Activated CD8-positive, alpha-beta memory T cell treated with anti-CD3 and anti-CD28 coated beads for 36 hours (primary cell): ENCODE results near the gene ADAMTS3. TPM values are rescaled to one million over a fixed set of nuclear protein-coding genes. Genes with fewer than 3 reads are reported as not detected.

ENCODE experiments used
- CTCF ChIA-PET: fragments of 350-600 bp; sonication (Branson Sonifier 250); formaldehyde crosslinking; loops from one replicate; lab custom pipeline; 2021; ENCODE audit warnings: antibody characterized with exemption; lab: Charles Lee
- POLR2A ChIA-PET: fragments of 350-600 bp; sonication (Branson Sonifier 250); formaldehyde crosslinking; loops from one replicate; lab custom pipeline; 2021; ENCODE audit warnings: antibody characterized with exemption; lab: Charles Lee
- total RNA-seq, 2 experiments: library from RNA; stranded (reverse); gene quantifications; one replicate each; pipeline ENCODE4 v1.2.3, GENCODE V29; 2021

Gene ADAMTS3
- total RNA-seq, 2 experiments from 2014 or later, result 0.02 TPM; not detected in 1

- ChIA-PET POLR2A (no interaction called here), CTCF (no interaction called here)
These were observed 79.8 kb downstream of the ADAMTS3 start for GRCh38 chr4:72489267-72489666.

GRCh38 chr4:72486991-72487390 lies 82.0 kb downstream of the ADAMTS3 start:
- ChIA-PET CTCF (no interaction called here), POLR2A (no interaction called here)

GRCh38 chr4:72484981-72485380 lies 84.0 kb downstream of the ADAMTS3 start:
- ChIA-PET CTCF (no interaction called here), POLR2A (no interaction called here)

DNA sequence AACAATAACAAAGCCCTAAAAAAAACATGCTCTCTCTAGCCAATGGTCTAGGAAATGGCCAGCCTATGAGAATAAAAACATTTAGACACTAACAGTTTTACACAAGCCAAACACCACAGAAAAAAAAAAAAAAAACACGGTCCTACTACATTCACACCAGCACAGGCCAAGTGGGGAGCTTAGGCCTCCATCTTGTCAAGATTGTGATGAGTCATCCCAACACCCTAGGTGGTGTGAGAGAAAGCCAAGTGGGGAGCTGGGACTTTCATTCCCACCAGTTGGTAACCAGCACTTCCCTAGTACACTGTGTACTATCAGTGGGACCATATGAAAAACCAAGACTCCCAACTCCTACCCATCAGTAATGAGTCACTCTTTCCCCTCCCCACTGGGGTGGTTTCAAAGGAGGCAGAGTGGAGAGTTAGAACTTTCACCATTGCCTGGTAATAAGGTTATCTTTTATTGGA lies 95.6 kb downstream of the ADAMTS3 start:
- CTCF ChIA-PET, result no interaction called here
- POLR2A ChIA-PET, result no interaction called here

DNA sequence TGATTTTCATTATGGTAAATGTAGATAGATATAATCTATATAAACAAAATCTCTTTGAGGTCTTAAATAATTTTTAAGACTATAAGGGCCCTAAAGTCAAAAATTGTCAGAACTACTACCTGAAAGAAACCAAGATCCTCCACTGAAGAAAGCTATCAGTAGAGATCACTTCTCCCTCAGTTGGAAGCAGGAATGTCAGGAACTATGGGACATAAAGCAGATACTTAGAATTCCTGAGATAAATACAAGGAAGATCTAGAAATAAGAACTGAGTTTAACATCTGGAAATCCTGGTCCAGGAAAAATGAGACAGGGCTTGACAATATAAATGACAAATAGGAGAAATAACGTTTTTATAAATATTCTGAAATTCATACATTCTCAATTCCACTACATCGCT lies 97.2 kb downstream of the ADAMTS3 start:
- POLR2A ChIA-PET, result no interaction called here
- CTCF ChIA-PET, result no interaction called here

- ChIA-PET POLR2A (no interaction called here), CTCF (no interaction called here)
These were observed 100.0 kb downstream of the ADAMTS3 start for GRCh38 chr4:72468904-72469502.

GRCh38 chr4:72467633-72468032 lies 101.4 kb downstream of the ADAMTS3 start:
- CTCF ChIA-PET, result no interaction called here
- POLR2A ChIA-PET, result no interaction called here

- POLR2A ChIA-PET, result no interaction called here
These were observed 105.3 kb downstream of the ADAMTS3 start for GRCh38 chr4:72463724-72464123.

DNA sequence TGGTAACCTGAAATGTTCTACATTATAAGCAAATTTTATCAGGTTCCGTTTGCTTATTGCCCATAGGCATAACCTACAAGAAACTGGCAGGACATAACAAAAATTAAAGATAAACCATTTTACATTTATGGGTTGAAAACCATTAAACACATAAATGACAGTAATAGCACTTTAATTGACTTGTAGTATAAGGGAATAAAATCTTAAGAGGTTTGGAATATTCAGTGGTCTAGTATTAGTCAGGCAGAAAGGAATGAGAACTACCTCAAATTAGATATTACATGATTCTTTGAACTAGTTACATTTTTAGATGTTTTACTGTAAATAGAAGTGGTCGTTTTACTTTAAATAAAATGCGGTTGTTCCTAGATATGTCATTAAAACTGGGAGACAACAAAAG lies 111.9 kb downstream of the ADAMTS3 start:
- ChIA-PET POLR2A (no interaction called here), CTCF (no interaction called here)

More at GRCh38 chr4:72463724-72464123, 105.3 kb downstream of the ADAMTS3 start:
- CTCF ChIA-PET, result no interaction called here

- POLR2A ChIA-PET, result no interaction called here
- CTCF ChIA-PET, result no interaction called here
These were observed 117.7 kb downstream of the ADAMTS3 start for GRCh38 chr4:72451349-72451748.

- CTCF ChIA-PET, result no interaction called here
- POLR2A ChIA-PET, result no interaction called here
These were observed 119.3 kb downstream of the ADAMTS3 start for GRCh38 chr4:72449705-72450104.

DNA sequence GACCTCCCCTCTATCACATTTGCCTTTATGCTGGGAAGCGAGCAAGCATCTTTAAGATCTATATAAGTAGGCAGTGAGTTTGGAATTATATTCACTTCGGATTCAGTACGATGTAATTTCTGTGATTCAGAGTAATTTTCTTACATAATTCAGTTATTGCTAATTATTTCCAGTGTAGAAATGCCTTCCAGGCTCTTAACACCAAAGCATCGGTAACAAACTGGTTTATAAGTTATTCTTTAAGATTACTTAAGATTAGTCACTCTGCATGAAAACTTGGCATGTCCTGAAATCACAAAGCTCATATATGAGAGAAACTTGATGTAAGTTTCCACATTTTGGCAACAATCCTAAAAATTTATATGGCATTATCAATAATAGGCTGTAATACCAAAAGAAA lies 120.8 kb downstream of the ADAMTS3 start:
- ChIA-PET POLR2A (no interaction called here), CTCF (no interaction called here)

- POLR2A ChIA-PET, result no interaction called here
- CTCF ChIA-PET, result no interaction called here
These were observed 122.5 kb downstream of the ADAMTS3 start for GRCh38 chr4:72446353-72447055.

- CTCF ChIA-PET, result no interaction called here
- POLR2A ChIA-PET, result no interaction called here
These were observed 124.9 kb downstream of the ADAMTS3 start for GRCh38 chr4:72444092-72444491.

- POLR2A ChIA-PET, result no interaction called here
- CTCF ChIA-PET, result no interaction called here
These were observed 126.3 kb downstream of the ADAMTS3 start for GRCh38 chr4:72442715-72443114.

GRCh38 chr4:72442147-72442546 lies 126.9 kb downstream of the ADAMTS3 start:
- POLR2A ChIA-PET, result no interaction called here
- CTCF ChIA-PET, result no interaction called here

DNA sequence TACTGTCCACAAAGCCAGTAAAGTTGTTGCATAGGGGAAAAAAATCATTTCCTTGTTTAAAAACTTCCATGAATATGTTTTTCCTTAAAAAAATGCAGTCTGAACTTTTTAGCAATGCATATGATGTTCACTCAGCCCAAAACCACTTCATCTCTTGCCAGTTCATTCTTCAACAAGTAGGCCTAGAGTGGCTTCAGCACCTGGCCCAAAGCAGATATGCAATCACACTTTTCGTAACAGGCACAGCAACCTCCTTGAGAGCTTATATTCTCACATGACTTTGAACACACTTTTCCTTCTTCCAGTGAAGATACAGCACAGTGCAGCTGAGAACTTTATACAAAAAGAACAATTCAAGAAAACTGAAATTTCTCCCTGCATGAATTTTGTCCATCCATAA lies 128.6 kb downstream of the ADAMTS3 start:
- POLR2A ChIA-PET, result no interaction called here
- CTCF ChIA-PET, result no interaction called here

GRCh38 chr4:72432975-72433374 lies 136.0 kb downstream of the ADAMTS3 start:
- POLR2A ChIA-PET, result no interaction called here
- CTCF ChIA-PET, result no interaction called here

DNA sequence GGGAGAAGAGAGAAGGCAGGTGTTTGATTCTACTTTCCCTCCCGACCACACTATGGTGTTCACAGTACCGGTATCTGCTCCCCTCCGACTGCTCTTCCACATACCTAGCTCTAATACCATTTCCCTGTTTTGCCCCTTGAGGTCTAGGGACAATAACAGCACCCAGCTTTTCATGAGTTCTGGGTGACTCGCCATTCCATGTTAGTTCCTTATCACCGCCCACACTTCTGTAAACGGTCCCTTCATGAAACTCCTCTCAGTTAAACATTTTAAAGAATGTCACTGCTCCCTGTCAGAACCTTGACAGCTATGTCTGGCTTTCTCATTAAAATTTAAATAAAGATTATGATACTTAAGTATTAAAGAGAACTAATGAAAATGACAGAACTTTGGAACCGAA lies 136.7 kb downstream of the ADAMTS3 start:
- ChIA-PET CTCF (no interaction called here), POLR2A (no interaction called here)

- ChIA-PET CTCF (no interaction called here), POLR2A (no interaction called here)
These were observed 138.0 kb downstream of the ADAMTS3 start for GRCh38 chr4:72430988-72431387.

DNA sequence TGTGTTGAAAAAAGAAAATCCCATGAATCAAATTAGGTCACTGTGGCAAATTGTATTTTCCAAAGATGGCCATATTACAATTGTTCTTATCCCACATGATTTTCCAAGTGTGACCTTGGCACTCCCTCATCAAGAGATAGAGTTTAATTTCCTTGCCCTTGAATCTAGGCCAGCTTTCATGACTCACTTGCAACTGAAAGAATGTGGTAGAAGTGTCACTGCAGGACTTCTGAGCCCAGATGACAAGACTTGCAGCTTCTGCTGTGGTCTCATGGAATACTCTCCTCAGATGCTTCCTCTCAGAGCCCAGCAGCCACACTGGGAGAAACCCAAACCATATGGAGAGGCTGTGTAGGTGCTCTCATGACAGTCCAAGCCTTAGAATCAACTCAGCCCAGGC lies 139.0 kb downstream of the ADAMTS3 start:
- CTCF ChIA-PET, result no interaction called here
- POLR2A ChIA-PET, result no interaction called here
